GM18951 (cell line): ENCODE data around the gene KHNYN.
"Not testable (repeated sequence)": the region's sequence is repeated elsewhere in the genome, so short reads cannot be mapped to it uniquely, and the experiment has no call there.

Experiments used
- POLR2A ChIP-seq: IDR thresholded peaks from 4 replicates; pipeline ENCODE4 v1.6.1; 2011; ENCODE audit warnings: mild to moderate bottlenecking; ENCODE audit not compliant: insufficient read length, insufficient read depth; ENCODE audit errors: extremely low read depth
- in situ Hi-C: fragments of 300-500 bp; cut with MboI; formaldehyde crosslinking; loops from one replicate; pipeline ENCODE4 v1.12.0; 2022; ENCODE audit warnings: low sequenced_read_pairs, mixed read lengths, inconsistent platforms; ENCODE audit not compliant: unreplicated experiment

KHNYN gene

DNA sequence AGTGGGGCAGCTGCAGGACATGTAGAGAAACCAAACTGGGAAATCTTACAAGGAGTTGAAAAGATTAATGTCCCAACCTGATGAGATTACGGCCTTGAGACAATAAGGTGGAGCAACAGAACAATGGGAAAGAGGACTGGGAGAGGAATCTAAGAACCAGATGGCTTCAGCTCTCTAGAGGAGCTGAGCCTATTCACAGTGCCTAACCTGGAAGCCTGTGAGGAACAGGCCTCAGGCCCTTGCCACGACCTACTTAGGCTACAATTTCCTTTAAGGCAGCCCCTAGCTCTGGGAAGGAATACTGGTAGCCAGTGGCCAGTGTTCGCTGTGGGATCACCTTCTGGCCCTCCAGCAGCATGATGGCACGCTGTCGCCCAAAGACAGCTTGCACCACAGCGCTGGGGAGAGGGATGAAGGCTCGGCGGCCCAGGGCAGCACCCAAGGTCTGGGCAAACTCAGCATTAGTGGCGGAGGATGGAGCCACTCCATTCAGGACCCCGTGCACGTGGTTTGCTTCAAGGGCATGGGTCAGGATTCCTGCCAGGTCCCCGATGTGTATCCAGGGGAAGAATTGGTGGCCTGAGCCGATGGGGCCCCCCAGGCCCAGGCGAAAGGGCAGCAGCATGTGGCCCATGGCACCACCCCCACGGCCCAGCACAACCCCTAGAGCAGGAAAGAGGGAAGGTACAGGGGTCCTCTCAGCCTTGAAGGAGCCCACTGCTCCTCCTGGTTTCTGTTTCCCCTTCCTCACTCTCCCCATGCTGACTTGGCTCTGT lies 10.3 kb downstream of the KHNYN start:
- TF ChIP-seq POLR2A, result no peak
- in situ Hi-C loops, result loop anchor here (10.0 kb wide), 1 partner anchor 105 kb away; the partner anchor contains the start of genes ADCY4 and RIPK3

DNA sequence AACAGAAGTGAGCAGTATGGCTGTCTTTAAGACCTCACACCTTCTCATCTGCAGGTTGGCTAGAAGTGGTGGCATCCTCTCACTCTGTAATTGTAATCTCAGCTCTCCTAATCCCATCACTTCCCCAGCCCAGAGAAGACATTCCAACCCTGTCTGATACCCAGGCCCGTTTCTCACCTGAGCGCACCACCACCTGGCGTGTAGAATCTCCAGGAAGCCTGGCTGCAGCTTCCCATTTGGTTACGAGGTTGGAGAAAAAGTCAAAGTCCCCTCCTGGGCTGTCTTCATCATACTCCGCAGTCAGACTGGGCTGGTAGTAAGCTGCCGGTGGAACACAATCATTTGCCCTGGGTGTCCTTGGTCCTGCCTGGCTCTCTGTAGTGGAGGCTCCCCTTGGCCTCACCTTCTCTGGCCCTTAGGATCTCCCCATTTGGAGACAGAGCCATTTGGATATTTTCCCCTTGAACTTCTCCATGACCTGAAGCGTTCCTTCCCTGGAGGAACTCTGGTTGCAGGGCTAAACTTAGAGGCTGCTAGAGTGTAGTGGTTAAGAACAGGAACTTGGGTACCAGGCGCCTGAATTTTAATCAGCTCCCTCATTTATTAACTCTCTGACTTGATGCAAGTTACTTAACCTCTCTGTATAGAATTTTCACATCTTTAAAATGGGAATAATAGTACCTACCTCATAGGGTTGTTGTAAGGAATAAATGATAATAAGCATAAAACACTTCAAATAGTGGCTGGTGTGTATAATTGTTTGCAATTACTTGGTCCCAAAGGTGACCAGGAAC lies 11.0 kb downstream of the KHNYN start:
- no peak for TF ChIP-seq POLR2A
- in situ Hi-C loops, result no loop called here

DNA sequence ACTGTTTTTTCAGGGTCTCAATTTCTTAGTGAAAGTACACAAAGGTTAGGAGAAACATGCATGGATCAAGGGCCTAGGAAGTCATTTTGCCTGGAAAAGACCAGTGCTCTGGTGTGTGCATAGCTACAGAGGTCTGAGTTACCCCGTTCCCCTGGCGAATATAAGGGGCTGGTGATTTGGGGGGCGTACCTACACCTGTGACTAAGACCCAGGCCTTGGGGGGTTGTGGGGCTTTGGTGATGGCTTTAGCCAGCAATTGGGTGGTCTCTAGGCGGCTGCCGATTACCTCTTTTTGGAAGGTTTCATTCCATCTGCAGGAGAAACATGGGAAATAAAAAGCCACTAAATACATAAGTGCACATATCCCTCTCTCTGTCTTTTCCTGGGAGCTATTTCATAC lies 11.7 kb downstream of the KHNYN start:
- in situ Hi-C loops, result no loop called here
- no peak for TF ChIP-seq POLR2A

DNA sequence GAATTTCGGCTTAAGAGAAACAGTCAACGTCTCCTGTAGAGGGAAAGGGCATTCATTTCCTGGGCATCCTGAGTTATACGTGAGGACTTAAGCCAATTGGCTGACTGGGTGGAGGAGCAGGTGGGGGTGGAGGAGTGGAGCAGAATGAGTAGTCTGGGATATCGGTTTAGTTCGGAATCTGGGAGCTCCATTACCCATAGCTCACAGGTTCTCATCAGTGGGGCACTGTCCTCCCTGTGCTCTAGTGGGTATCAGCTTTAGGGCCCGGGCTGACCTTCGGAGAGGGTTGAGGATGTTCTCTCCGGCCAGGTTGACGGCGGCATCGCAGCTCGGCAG lies 12.1 kb downstream of the KHNYN start:
- TF ChIP-seq POLR2A, result no peak
- in situ Hi-C loops, result no loop called here

DNA sequence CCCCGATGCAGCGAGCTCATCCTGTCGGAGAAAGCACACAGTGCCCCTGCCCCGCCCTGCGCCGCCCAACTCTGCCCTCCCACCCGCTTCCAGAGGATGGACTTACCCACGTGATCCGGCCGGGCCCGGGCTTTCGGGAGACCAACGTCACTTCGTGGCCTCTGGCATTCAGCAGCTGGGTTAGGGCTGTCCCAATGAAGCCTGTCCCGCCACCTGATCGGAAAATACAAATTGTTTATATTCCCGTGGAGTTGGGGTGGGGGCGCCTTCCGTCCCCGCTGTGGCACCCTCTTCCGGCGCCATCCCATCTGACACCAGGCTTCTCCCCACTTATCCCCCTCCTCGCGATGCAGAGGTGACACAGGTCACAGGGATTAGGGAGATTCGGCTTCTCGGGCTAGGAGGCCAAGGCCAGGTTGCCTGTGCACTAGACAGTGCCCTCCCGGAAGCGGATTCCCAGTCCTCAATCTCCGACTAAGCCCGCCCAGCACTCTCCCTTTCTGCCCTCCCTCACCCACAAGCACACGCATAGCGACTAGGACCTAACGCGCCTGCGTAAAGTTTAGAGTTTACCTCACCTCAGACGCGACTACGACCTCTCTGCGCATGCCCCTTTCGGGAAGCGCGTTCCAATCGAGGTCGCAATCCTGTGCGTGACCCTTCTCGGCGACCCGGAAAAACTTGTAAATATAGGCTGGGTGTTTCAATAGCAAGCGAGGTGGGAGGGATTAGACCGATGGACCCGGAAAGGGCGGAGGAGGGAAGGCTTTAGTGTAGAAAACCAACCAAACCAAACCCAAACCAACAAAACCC lies 12.7 kb downstream of the KHNYN start, which contains the start of gene SDR39U1:
SDR39U1 (minus strand) TSS at position 537 of the 813 bp plus-strand sequence; CDS start at position 530, 7 bp downstream.
- in situ Hi-C loops, result no loop called here
- peak; percentile 69 for TF ChIP-seq POLR2A

DNA sequence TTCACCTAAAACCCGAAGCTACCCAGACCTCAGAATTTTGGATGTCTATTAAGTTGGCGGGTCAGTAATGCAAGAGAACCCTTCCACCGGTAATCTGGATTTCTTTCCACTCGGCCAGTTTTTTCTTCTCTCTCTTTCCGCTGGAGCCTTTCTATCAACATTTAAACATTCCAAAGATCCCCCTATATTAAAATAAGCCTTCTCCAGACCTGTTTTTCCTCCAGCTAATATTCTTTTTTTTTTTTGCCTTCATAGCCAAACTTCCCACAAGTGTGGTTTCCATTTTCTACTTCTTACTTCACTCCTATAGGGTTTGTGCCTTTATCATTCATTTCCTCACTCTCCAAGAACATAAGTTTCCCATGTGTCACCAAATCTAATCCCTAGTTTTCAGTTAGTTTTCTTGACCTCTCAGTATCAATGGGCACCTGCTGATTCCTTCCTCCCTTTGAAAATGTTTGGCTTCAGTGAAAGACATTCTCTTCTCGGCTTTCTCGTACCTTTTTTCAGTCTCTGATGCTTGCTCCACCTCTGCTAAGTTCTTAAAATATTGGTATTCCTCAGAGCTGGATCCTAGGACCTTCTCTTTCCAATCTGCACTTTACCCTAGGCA lies 13.4 kb downstream of the KHNYN start:
- in situ Hi-C loops, result no loop called here

DNA sequence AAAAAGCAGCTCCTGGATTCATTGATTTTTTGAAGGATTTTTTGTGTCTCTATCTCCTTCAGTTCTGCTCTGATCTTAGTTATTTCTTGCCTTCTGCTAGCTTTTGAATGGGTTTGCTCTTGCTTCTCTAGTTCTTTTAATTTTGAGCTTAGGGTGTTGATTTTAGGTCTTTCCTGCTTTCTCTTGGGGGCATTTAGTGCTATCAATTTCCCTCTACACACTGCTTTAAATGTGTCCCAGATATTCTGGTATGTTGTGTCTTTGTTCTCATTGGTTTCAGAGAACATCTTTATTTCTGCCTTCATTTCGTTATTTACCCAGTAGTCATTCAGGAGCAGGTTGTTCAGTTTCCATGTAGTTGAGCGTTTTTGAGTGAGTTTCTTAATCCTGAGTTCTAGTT lies 21.1 kb downstream of the KHNYN start:
- in situ Hi-C loops, result not testable (repeated sequence)

More for the DNA sequence above, 13.4 kb downstream of the KHNYN start:
- TF ChIP-seq POLR2A, result no peak

DNA sequence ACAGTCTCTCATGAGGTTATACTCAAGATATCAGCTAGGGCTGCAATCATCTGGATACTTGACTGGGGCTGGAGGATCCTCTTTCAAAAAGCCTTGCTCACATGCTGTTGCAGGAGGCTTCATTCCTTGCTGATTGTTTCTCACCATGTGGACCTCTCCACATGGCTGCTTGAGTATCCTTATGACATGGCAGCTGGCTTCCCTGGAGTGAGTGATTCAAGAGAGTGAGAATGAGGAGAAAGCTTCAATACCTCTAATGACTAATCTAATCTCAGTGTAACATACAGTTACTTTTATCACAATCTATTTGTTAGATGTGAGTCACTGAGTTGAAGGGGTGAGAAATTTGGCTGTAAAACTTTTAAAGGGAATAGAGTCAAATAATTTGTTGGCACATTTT lies 27.2 kb downstream of the KHNYN start:
- in situ Hi-C loops, result no loop called here

DNA sequence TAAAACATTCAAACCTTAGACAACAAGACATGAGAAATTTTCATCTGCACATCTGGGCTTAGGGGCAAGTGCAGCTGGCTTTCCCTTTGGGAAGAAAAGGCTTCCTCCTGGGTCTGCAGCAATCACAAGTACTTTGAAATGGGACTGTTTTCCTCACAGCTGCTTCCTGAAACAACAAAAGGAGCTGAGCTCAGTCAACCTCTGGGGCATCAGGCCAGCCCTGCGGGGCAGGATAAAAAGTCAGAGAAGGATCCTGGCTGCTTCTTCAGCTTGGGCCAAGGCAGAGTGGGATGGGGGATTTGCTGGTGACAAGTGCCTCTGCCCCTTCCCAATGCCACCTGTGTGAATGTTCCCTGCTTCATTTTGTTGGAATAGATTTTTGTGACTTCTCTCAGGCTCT lies 29.0 kb downstream of the KHNYN start:
- in situ Hi-C loops, result no loop called here

More for the DNA sequence above, 27.2 kb downstream of the KHNYN start:
- TF ChIP-seq POLR2A, result no peak

DNA sequence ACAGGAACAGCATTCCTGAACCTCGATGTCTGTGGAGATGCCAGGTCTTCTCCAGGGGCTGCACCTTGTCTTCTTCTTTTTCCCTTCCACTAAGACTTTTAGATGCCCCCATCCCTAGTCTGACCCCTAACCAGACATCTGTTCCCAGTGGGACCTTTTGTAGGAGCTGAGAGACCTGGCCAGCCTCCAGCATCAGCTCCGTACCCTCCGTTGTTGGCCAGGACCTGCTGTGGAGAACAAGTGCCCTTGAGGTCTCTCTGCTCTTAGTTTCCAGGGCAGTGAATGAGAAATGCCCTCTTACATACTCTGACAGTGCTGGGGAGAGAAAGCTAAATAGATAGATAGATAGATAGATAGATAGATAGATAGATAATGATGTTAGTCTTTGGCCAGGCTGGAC lies 29.6 kb downstream of the KHNYN start:
- in situ Hi-C loops, result no loop called here

More for the DNA sequence above, 29.0 kb downstream of the KHNYN start:
- TF ChIP-seq POLR2A, result no peak

DNA sequence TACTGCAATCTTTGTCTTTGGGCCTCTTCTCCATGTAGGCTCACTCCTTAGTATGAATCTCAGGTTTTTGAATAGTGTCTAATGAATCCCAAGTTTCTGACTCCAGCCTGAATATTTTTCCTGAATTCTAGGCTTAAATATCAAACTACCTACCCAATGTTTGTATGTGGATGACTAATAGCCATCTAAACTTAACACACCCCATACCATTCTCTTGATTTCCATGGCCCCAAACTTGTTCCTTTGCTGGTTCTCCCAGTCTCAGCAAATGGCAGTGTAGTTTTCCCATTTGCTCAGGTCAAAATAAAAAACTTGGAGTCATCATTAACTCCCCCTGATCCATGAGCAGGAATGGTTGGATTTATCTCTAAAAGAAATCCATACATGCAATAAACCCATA lies 31.6 kb downstream of the KHNYN start:
- in situ Hi-C loops, result no loop called here
- no peak for TF ChIP-seq POLR2A

More for the DNA sequence above, 29.6 kb downstream of the KHNYN start:
- no peak for TF ChIP-seq POLR2A

DNA sequence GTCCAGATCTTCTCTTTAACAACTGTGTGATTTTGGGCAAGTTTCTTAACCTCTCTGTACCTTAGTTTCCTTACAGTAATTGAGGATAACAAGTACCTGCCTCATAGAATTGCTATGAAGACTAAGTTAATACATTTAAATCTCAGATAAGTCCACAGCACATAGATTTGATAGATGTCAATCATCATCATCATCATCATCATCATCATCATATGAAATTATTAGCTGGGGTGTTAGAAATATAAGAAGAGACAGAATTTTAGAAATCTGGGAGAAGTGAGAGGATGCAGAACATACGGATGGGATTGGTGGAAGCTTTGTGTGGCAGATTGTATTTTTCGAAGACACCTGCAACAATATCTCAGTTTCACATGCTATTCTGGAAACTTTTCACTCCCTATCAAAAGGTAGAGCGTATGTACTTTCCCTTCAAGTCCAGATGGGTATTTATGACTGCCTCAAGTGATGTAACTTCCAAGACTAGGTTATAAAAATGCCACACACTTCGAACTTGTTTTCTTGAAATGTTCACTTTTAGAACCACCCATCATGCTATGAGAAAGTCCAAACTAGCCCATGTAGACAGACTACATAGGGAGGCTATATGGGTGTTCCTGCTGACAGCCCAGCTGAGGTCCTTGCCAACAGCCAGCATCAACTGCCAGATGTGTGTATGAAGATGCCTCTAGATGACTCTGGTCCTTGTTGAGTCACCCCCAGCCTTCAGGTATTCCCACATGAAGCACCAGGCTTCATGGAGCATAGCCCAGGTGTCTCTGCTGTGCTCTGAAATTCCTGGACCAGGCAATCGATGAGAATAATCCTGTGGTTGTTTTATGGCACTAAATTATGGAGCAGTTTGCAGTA lies 33.5 kb downstream of the KHNYN start:
- TF ChIP-seq POLR2A, result no peak
- in situ Hi-C loops, result no loop called here
